ENCODE results near the gene PDZK1IP1. TPM values are rescaled to one million over a fixed set of nuclear protein-coding genes. Genes with fewer than 3 reads are reported as not detected.

PDZK1IP1 gene
- total and polyA plus RNA-seq, 2 of the 13 experiments (the other 11 are each of a cell fraction or from before 2014, with no cell fraction given) = 0.24 to 1.6 TPM

- TF ChIP-seq DDIT3 (CRISPR knock-in tag; IDR thresholded peaks at IDR 0.05) = no peak
- peak; percentile 51; the same call in 1 of the 2 replicates for TF ChIP-seq MEF2D (CRISPR knock-in tag; IDR thresholded peaks at IDR 0.05)
- peak; percentile 60 for TF ChIP-seq GABPA (IDR thresholded peaks at IDR 0.05; ENCODE audit: low read depth, low read length)
- TF ChIP-seq GABPA (CRISPR knock-in tag; IDR thresholded peaks at IDR 0.05; ENCODE audit: low read depth) = peak; percentile 88
- no peak for TF ChIP-seq ZNF407 (CRISPR knock-in tag; IDR thresholded peaks at IDR 0.05; ENCODE audit: not compliant biosample characterization)
- peak; percentile 46; the same call in 1 of the 2 replicates for TF ChIP-seq HCFC1 (IDR thresholded peaks at IDR 0.05; ENCODE audit: low read depth, low read length)
- peak; percentile 74; the same call in 1 of the 2 replicates for TF ChIP-seq MIER2 (CRISPR knock-in tag; IDR thresholded peaks at IDR 0.05)
- TF ChIP-seq SOX5 (CRISPR knock-in tag; IDR thresholded peaks at IDR 0.05; ENCODE audit: borderline replicate concordance) = peak; percentile 34; the same call in 1 of the 2 replicates
- TF ChIP-seq FOXK2 (IDR thresholded peaks at IDR 0.05) = no peak
- TF ChIP-seq, protein P1, sequence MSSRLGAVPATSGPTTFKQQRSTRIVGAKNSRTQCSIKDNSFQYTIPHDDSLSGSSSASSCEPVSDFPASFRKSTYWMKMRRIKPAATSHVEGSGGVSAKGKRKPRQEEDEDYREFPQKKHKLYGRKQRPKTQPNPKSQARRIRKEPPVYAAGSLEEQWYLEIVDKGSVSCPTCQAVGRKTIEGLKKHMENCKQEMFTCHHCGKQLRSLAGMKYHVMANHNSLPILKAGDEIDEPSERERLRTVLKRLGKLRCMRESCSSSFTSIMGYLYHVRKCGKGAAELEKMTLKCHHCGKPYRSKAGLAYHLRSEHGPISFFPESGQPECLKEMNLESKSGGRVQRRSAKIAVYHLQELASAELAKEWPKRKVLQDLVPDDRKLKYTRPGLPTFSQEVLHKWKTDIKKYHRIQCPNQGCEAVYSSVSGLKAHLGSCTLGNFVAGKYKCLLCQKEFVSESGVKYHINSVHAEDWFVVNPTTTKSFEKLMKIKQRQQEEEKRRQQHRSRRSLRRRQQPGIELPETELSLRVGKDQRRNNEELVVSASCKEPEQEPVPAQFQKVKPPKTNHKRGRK (CRISPR knock-in tag; IDR thresholded peaks at IDR 0.05) = no peak
- TF ChIP-seq ELF4 (CRISPR knock-in tag; IDR thresholded peaks at IDR 0.05; ENCODE audit: borderline replicate concordance) = no peak
- TF ChIP-seq ZBTB1 (CRISPR knock-in tag; IDR thresholded peaks at IDR 0.05; ENCODE audit: borderline replicate concordance) = no peak
- no peak for TF ChIP-seq NCOA2 (CRISPR knock-in tag; IDR thresholded peaks at IDR 0.05)
- TF ChIP-seq ZNF580 (CRISPR knock-in tag; IDR thresholded peaks at IDR 0.05; ENCODE audit: borderline replicate concordance, low read depth) = peak; percentile 49; the same call in 1 of the 2 replicates
- TF ChIP-seq, protein P2, sequence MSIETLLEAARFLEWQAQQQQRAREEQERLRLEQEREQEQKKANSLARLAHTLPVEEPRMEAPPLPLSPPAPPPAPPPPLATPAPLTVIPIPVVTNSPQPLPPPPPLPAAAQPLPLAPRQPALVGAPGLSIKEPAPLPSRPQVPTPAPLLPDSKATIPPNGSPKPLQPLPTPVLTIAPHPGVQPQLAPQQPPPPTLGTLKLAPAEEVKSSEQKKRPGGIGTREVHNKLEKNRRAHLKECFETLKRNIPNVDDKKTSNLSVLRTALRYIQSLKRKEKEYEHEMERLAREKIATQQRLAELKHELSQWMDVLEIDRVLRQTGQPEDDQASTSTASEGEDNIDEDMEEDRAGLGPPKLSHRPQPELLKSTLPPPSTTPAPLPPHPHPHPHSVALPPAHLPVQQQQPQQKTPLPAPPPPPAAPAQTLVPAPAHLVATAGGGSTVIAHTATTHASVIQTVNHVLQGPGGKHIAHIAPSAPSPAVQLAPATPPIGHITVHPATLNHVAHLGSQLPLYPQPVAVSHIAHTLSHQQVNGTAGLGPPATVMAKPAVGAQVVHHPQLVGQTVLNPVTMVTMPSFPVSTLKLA (IDR thresholded peaks at IDR 0.05) = no peak
- no peak for TF ChIP-seq GTF3A (CRISPR knock-in tag; conservative IDR thresholded peaks at IDR 0.05)
Observed at GRCh38 chr1:47179017-47179987, 10.5 kb downstream of the PDZK1IP1 start (continued).

Data from HepG2 (cell line).